H1 (cell line): Measurements from ENCODE around the gene CCDC148.

Experiments used
- CTCF ChIP-seq, 3 experiments: IDR thresholded peaks; 1 replicate in 2 of 3; 2 replicates in 1 of 3; pipeline versions ENCODE4 v1.5.1 to v1.6.1; 2011; ENCODE audit warnings: low read length in 3 of 3, mild to moderate bottlenecking in 3 of 3, inconsistent platforms in 2 of 3, low read depth in 1 of 3, moderate library complexity in 1 of 3; ENCODE audit not compliant: insufficient read depth in 1 of 3; ENCODE audit errors: control extremely low read depth in 1 of 3
- EZH2 ChIP-seq: fragments of 200-600 bp; sonication (generic); IDR thresholded peaks from 2 replicates; pipeline ENCODE4 v1.7.1; 2012; ENCODE audit warnings: low read depth, mild to moderate bottlenecking, moderate library complexity, low read length, inconsistent platforms; ENCODE audit not compliant: severe bottlenecking
- KDM1A ChIP-seq: fragments of 200-600, 300-600 bp; sonication (generic); IDR thresholded peaks from 2 replicates; pipeline ENCODE4 v1.7.1; 2016; ENCODE audit warnings: mild to moderate bottlenecking, low read length, borderline replicate concordance
- MAX ChIP-seq: IDR thresholded peaks from 2 replicates; pipeline ENCODE4 v1.6.1; 2012; ENCODE audit warnings: inconsistent platforms
- POLR2A ChIP-seq, 2 experiments: IDR thresholded peaks; 1 replicate in 1 of 2; 2 replicates in 1 of 2; pipeline ENCODE4 v1.6.1; 2011; ENCODE audit warnings: low read depth in 2 of 2, low read length in 2 of 2, mild to moderate bottlenecking in 2 of 2; ENCODE audit errors: control extremely low read depth in 1 of 2
- SP1 ChIP-seq: IDR thresholded peaks from 2 replicates; pipeline ENCODE4 v1.6.1; 2011; ENCODE audit warnings: low read depth, low read length
- ZNF274 ChIP-seq: IDR thresholded peaks from 2 replicates; pipeline ENCODE4 v1.7.0; 2012; ENCODE audit warnings: low read length, borderline replicate concordance; ENCODE audit errors: extremely low read depth

GRCh38 chr2:158131483-158131912 lies 325.1 kb downstream of the CCDC148 start:
- TF ChIP-seq MAX (no peak), EZH2 (no peak), ZNF274 (no peak), POLR2A (IDR thresholded peaks at IDR 0.05; ENCODE audit: control extremely low read depth in 1 of 2, low read depth in 2 of 2, low read length in 2 of 2) (no peak), CTCF (IDR thresholded peaks at IDR 0.05; ENCODE audit: control extremely low read depth in 1 of 3, insufficient read depth in 1 of 3, low read depth in 1 of 3, low read length in 3 of 3) (no peak), KDM1A (no peak), SP1 (no peak)
